ENCODE results near the gene RPL26.

RPL26 gene

GRCh38 chr17:8393470-8394231 is 10.7 kb upstream of the RPL26 start:
- TF ChIP-seq CTCF (IDR thresholded peaks at IDR 0.05; ENCODE audit: low read depth, low read length) = no peak
- no peak overlapping the region for H3K4me3 ChIP-seq (ENCODE audit: low read depth, low read length)

GRCh38 chr17:8392674-8393469 is 9.9 kb upstream of the RPL26 start:
- no peak for DNase-seq
- no peaks in the 10 kb centered on the region for H3K27me3 ChIP-seq (ENCODE audit: insufficient read depth, low read depth, severe bottlenecking)
- no peaks in the 10 kb centered on the region for H3K9me3 ChIP-seq (ENCODE audit: severe bottlenecking)
- TF ChIP-seq CTCF (IDR thresholded peaks at IDR 0.05; ENCODE audit: low read depth, low read length) = no peak
- no peak overlapping the region for H3K27ac ChIP-seq
- H3K4me3 ChIP-seq (ENCODE audit: low read depth, low read length) = no peak overlapping the region
- no peaks in the 10 kb centered on the region for H3K36me3 ChIP-seq

More at GRCh38 chr17:8393470-8394231, 10.7 kb upstream of the RPL26 start:
- no peak for DNase-seq
- no peak overlapping the region for H3K27ac ChIP-seq
- no peaks in the 10 kb centered on the region for H3K36me3 ChIP-seq
- no peaks in the 10 kb centered on the region for H3K27me3 ChIP-seq (ENCODE audit: insufficient read depth, low read depth, severe bottlenecking)
- H3K9me3 ChIP-seq (ENCODE audit: severe bottlenecking) = no peaks in the 10 kb centered on the region

- Histone ChIP-seq H3K27me3 (ENCODE audit: insufficient read depth, low read depth, severe bottlenecking) (no peaks in the 10 kb centered on the region), H3K36me3 (no peaks in the 10 kb centered on the region), H3K4me3 (ENCODE audit: low read depth, low read length) (no peak overlapping the region), H3K27ac (no peak overlapping the region), H3K9me3 (ENCODE audit: severe bottlenecking) (no peaks in the 10 kb centered on the region)
- DNase-seq = no peak
- TF ChIP-seq CTCF (IDR thresholded peaks at IDR 0.05; ENCODE audit: low read depth, low read length) = no peak
Measured at GRCh38 chr17:8392274-8392673, 9.3 kb upstream of the RPL26 start.

DNA sequence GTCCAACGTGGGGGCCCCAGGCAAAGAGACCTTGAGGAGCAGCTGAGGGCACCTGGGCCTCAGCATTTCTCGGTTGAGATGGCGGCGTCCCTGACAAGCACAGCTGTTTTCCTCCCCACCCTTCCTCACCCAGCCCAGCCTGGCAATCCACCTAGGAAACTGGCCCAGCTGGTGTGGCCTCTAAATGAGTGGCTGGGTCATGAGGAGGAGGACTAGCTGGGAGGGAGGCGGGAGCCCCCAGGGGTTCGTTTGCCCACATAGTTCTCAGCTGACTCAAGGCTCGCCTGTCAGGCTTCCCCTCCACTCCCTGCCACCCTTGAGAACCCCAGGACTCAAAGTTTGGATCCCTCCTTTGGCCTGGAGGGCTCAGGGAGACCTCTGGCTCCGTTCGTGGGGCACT is 8.7 kb upstream of the RPL26 start:
- Histone ChIP-seq H3K36me3 (no peaks in the 10 kb centered on the region), H3K27me3 (ENCODE audit: insufficient read depth, low read depth, severe bottlenecking) (no peaks in the 10 kb centered on the region), H3K9me3 (ENCODE audit: severe bottlenecking) (no peaks in the 10 kb centered on the region), H3K27ac (no peak overlapping the region), H3K4me3 (ENCODE audit: low read depth, low read length) (no peak overlapping the region)
- TF ChIP-seq CTCF (IDR thresholded peaks at IDR 0.05; ENCODE audit: low read depth, low read length) = no peak
- no peak for DNase-seq

- Histone ChIP-seq H3K36me3 (no peaks in the 10 kb centered on the region), H3K27ac (no peak overlapping the region), H3K27me3 (ENCODE audit: insufficient read depth, low read depth, severe bottlenecking) (no peaks in the 10 kb centered on the region), H3K9me3 (ENCODE audit: severe bottlenecking) (no peaks in the 10 kb centered on the region), H3K4me3 (ENCODE audit: low read depth, low read length) (no peak overlapping the region)
- no peak for TF ChIP-seq CTCF (IDR thresholded peaks at IDR 0.05; ENCODE audit: low read depth, low read length)
- no peak for DNase-seq
Measured at GRCh38 chr17:8387914-8388651, 5.1 kb upstream of the RPL26 start.
